B cell (primary cell): ENCODE measurements around the gene CATSPERB. TPM values are rescaled to one million over a fixed set of nuclear protein-coding genes. Genes with fewer than 3 reads are reported as not detected.

Experiments
- ATAC-seq: fragments of 200-7000 bp; cut with Tn5 transposase; one replicate; pipeline ENCODE4 v1.10.0; 2021; ENCODE audit warnings: low read depth, mild to moderate bottlenecking, moderate number of reproducible peaks, moderate library complexity
- CTCF ChIA-PET: fragments of 350-600 bp; sonication (Branson Sonifier 250); formaldehyde crosslinking; loops from one replicate; lab custom pipeline; 2021; ENCODE audit warnings: antibody characterized with exemption, inconsistent platforms; lab: Charles Lee
- POLR2A ChIA-PET: fragments of 350-600 bp; sonication (Branson Sonifier 250); formaldehyde crosslinking; loops from one replicate; lab custom pipeline; 2021; ENCODE audit warnings: antibody characterized with exemption; lab: Charles Lee
- DNase-seq: peaks from one replicate; pipeline ENCODE4 v3.0.0; 2013
- H2AFZ ChIP-seq: 2 replicates; pipeline ENCODE4 v1.6.1; 2012; ENCODE audit warnings: mild to moderate bottlenecking, low read depth, low read length; ENCODE audit not compliant: insufficient read depth, poor library complexity, severe bottlenecking
- H3K27ac ChIP-seq, 2 donors: 1 replicate in 1 of 2; 2 replicates in 1 of 2; pipeline ENCODE4 v1.5.1; 2012 to 2013; ENCODE audit warnings: low read length in 2 of 2, mild to moderate bottlenecking in 2 of 2, moderate library complexity in 1 of 2
- H3K27me3 ChIP-seq, 4 experiments: fragments of 200-600 bp in 1 of 4; sonication (generic) in 1 of 4; replicated peaks in 1 of 4; 1 replicate in 2 of 4; 2 replicates in 2 of 4; pipeline versions ENCODE4 v1.6.1 to v1.7.0; 2013 to 2016; ENCODE audit warnings: low read length in 3 of 4, mild to moderate bottlenecking in 2 of 4, mixed read lengths in 1 of 4, moderate library complexity in 1 of 4; ENCODE audit not compliant: insufficient read depth in 4 of 4, control insufficient read depth in 3 of 4; ENCODE audit errors: control extremely low read depth in 1 of 4
- H3K36me3 ChIP-seq, 2 experiments: replicated peaks in 1 of 2; 1 replicate in 1 of 2; 2 replicates in 1 of 2; pipeline versions ENCODE4 v1.6.1 to v1.7.1; 2013; ENCODE audit warnings: low read length in 1 of 2; ENCODE audit not compliant: insufficient read depth in 2 of 2, control insufficient read depth in 1 of 2; ENCODE audit errors: control extremely low read depth in 1 of 2, extremely low read depth in 1 of 2
- H3K4me1 ChIP-seq, 2 donors: fragments of 200-600 bp in 1 of 2; sonication (generic) in 1 of 2; 1 replicate in 1 of 2; 2 replicates in 1 of 2; pipeline versions ENCODE4 v1.5.1 to v1.6.1; 2013 to 2017; ENCODE audit warnings: low read length in 2 of 2; ENCODE audit not compliant: control insufficient read depth in 2 of 2, insufficient read depth in 2 of 2
- H3K4me2 ChIP-seq: replicated peaks from 2 replicates; pipeline ENCODE3; 2012; ENCODE audit warnings: mild to moderate bottlenecking, low read depth, low read length; ENCODE audit not compliant: poor library complexity, severe bottlenecking
- H3K4me3 ChIP-seq, 5 experiments: fragments of 200-600 bp in 1 of 5; sonication (generic) in 1 of 5; 1 replicate in 3 of 5; 2 replicates in 2 of 5; pipeline versions ENCODE4 v1.5.1 to v1.7.0; 2011 to 2016; ENCODE audit warnings: low read length in 4 of 5, mild to moderate bottlenecking in 4 of 5, low read depth in 2 of 5, control low read depth in 1 of 5, moderate library complexity in 1 of 5; ENCODE audit not compliant: insufficient read depth in 1 of 5; ENCODE audit errors: control extremely low read depth in 1 of 5, extremely low read depth in 1 of 5
- H3K79me2 ChIP-seq: fragments of 200-600 bp; sonication (generic); one replicate; pipeline ENCODE4 v1.6.0; 2016; ENCODE audit warnings: low read length; ENCODE audit not compliant: control insufficient read depth, insufficient read depth
- H3K9ac ChIP-seq: fragments of 200-600 bp; sonication (generic); 2 replicates; pipeline ENCODE4 v1.6.1; 2017; ENCODE audit warnings: mild to moderate bottlenecking, low read length, moderate library complexity
- H3K9me3 ChIP-seq, 3 donors: one replicate each; pipeline versions ENCODE4 v1.6.1 to v1.7.1; 2013; ENCODE audit warnings: low read length in 2 of 3; ENCODE audit not compliant: control insufficient read depth in 2 of 3, insufficient read depth in 1 of 3; ENCODE audit errors: control extremely low read depth in 1 of 3
- H4K20me1 ChIP-seq: 2 replicates; pipeline ENCODE4 v1.6.0; 2012; ENCODE audit warnings: mild to moderate bottlenecking, low read length; ENCODE audit not compliant: insufficient read depth, control insufficient read depth, poor library complexity, severe bottlenecking
- H3K27ac Mint-ChIP-seq: one replicate; pipeline ENCODE4 v1.8.0; 2021; ENCODE audit warnings: mixed read lengths
- H3K27me3 Mint-ChIP-seq: one replicate; pipeline ENCODE4 v1.8.0; 2021; ENCODE audit warnings: mixed read lengths
- H3K4me1 Mint-ChIP-seq: one replicate; pipeline ENCODE4 v1.8.0; 2021; ENCODE audit warnings: mixed read lengths
- H3K4me3 Mint-ChIP-seq: one replicate; pipeline ENCODE4 v1.8.0; 2021; ENCODE audit warnings: mixed read lengths
- H3K9me3 Mint-ChIP-seq: one replicate; pipeline ENCODE4 v1.8.0; 2022; ENCODE audit warnings: mixed read lengths; ENCODE audit not compliant: insufficient read depth
- CTCF ChIP-seq: fragments of 200-600 bp; IDR thresholded peaks from one replicate; pipeline ENCODE4 v1.8.0; 2022; ENCODE audit warnings: antibody characterized with exemption, mild to moderate bottlenecking
- EZH2 ChIP-seq: IDR thresholded peaks from 2 replicates; pipeline ENCODE4 v1.6.1; 2012; ENCODE audit warnings: borderline replicate concordance, low read depth, mild to moderate bottlenecking, moderate library complexity, low read length; ENCODE audit not compliant: insufficient read depth, poor library complexity, severe bottlenecking
- WGBS: methylation state at CpG from one replicate; pipeline ENCODE4 v1.1.5; 2013; ENCODE audit warnings: missing lambda C conversion rate; ENCODE audit not compliant: insufficient coverage; 5-methylcytosine and 5-hydroxymethylcytosine counted together
- intact Hi-C: fragments of 100-400 bp; cut with micrococcal nuclease; formaldehyde crosslinking; loops from one replicate; pipeline ENCODE4 v1.10.0; 2022
- polyA plus RNA-seq: library from polyadenylated mRNA; depleted of rRNA; stranded (reverse); fragments of >200 nt; gene quantifications from 2 replicates; pipeline ENCODE4 v1.2.3, GENCODE V29; 2012
- total RNA-seq, 2 donors: library from RNA; stranded (reverse); fragments of 120-200 nt in 1 of 2; gene quantifications; 1 replicate in 1 of 2; 2 replicates in 1 of 2; pipeline versions ENCODE4 v1.2.3 to v1.2.4, GENCODE V29; 2013 to 2022

The CATSPERB gene
- total and polyA plus RNA-seq, 2 donors (not counting 1 experiment from before 2014, with no cell fraction given) = 0.12 to 0.18 TPM

- no peaks in the 10 kb centered on the region for H3K9me3 ChIP-seq
Measured at GRCh38 chr14:91624757-91625156, 107.1 kb downstream of the CATSPERB start.

DNA sequence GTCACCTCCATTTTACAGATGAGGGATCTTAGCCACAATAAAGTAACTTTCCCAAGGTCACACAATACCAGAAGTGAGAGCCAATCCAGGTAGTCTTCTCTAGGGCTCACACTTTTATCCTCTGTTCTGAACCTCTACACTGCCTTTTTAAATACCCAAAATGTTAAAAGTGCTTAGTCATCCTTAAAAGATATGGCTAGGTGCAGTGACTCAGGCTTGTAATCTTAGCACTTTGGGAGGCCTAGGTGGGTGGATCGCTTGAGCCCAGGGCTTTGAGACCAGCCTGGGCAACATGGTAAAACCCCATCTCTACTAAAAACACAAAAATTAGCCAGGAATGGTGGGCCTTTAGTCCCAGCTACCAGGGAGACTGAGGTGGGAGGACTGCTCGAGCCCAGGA lies 117.7 kb downstream of the CATSPERB start:
- Histone ChIP-seq H3K79me2 (no peaks in the 10 kb centered on the region), H3K4me3 (no peak overlapping the region), H4K20me1 (no peaks in the 10 kb centered on the region), H3K27me3 (no peaks in the 10 kb centered on the region), H3K4me2 (no peak overlapping the region), H3K27ac (no peak overlapping the region), H3K4me1 (no peaks in the 10 kb centered on the region), H3K9ac (no peak overlapping the region), H3K36me3 (no peaks in the 10 kb centered on the region), H2AFZ (no peak overlapping the region), H3K9me3 (no peaks in the 10 kb centered on the region)
- ATAC-seq (no peak), DNase-seq (no peak)
- intact Hi-C loops = no loop called here
- Mint-ChIP-seq H3K9me3 (no peaks in the 10 kb centered on the region), H3K4me3 (no peak overlapping the region), H3K4me1 (no peaks in the 10 kb centered on the region), H3K27ac (no peak overlapping the region), H3K27me3 (no peaks in the 10 kb centered on the region)
- no peak for TF ChIP-seq EZH2
- TF ChIP-seq CTCF = no peak
- ChIA-PET POLR2A (no interaction called here), CTCF (no interaction called here)
- WGBS = no CpG with 5 or more reads among the region's 2 CpGs

More at GRCh38 chr14:91624757-91625156, 107.1 kb downstream of the CATSPERB start:
- ChIA-PET POLR2A (interaction anchor here (0.7 kb wide), 1 partner anchor 759 kb away, joined by 3 read pairs; no protein-coding TSS in a partner anchor), CTCF (no interaction called here)
- peaks cover 29% of the 10 kb centered on the region for H3K27me3 Mint-ChIP-seq
- no peaks in the 10 kb centered on the region for H3K4me1 Mint-ChIP-seq
- no peak overlapping the region for H3K27ac ChIP-seq
- no CpG with 5 or more reads among the region's 1 CpG for WGBS
- H2AFZ ChIP-seq = no peak overlapping the region
- H3K9me3 Mint-ChIP-seq = no peaks in the 10 kb centered on the region
- no peaks in the 10 kb centered on the region for H3K79me2 ChIP-seq
- no peak overlapping the region for H3K4me2 ChIP-seq
- no peaks in the 10 kb centered on the region for H4K20me1 ChIP-seq
- no peak overlapping the region for H3K4me3 ChIP-seq
- DNase-seq = no peak
- TF ChIP-seq CTCF (no peak), EZH2 (no peak)
- H3K4me1 ChIP-seq = no peaks in the 10 kb centered on the region
- intact Hi-C loops = no loop called here
- H3K4me3 Mint-ChIP-seq = no peak overlapping the region
- no peak overlapping the region for H3K9ac ChIP-seq
- H3K27ac Mint-ChIP-seq = no peak overlapping the region
- ATAC-seq = no peak
- H3K27me3 ChIP-seq = peaks cover 0 to 10% (median 4%) of the 10 kb centered on the region in 4 experiments
- no peaks in the 10 kb centered on the region for H3K36me3 ChIP-seq
